ENCODE data around the gene ZMPSTE24.

ZMPSTE24 gene

GRCh38 chr1:40265298-40265697 lies 7.3 kb downstream of the ZMPSTE24 start:
- no peak overlapping the region for H3K9ac ChIP-seq (ENCODE audit: low read length)
- peaks cover 52% of the 10 kb centered on the region for H3K36me3 ChIP-seq (ENCODE audit: insufficient read depth, low read length)
- H3K27ac ChIP-seq (ENCODE audit: low read depth, low read length), result no peak overlapping the region
- no peaks in the 10 kb centered on the region for H3K9me3 ChIP-seq (ENCODE audit: low read length)
- no peaks in the 10 kb centered on the region for H3K27me3 ChIP-seq (ENCODE audit: control insufficient read depth in 1 of 2, insufficient read depth in 2 of 2, low read length in 2 of 2)
- H3K4me3 ChIP-seq (ENCODE audit: low read depth in 1 of 2, low read length in 2 of 2), result no peak overlapping the region
- peaks cover 47% of the 10 kb centered on the region for H3K4me1 ChIP-seq (ENCODE audit: insufficient read depth, low read length)

DNA sequence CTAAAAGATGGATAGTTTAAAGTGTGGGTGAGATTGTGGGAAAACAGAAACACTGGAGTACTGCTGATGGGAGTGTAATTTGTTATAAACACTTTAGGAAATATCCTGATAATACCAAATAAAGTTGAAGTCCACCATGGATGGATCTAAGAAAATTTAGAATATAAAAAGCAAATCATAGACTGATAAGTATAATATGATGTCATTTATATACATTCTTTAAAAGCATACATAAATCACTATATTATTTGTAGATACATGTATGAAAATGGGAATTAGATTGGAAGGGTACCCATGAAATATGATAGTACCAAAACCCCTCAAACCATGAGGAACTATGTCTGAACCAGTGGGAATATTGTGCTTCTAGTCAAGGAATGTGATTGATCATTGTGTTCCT lies 7.9 kb downstream of the ZMPSTE24 start:
- Histone ChIP-seq H3K9ac (ENCODE audit: low read length) (no peak overlapping the region), H3K27me3 (ENCODE audit: control insufficient read depth in 1 of 2, insufficient read depth in 2 of 2, low read length in 2 of 2) (no peaks in the 10 kb centered on the region), H3K9me3 (ENCODE audit: low read length) (no peaks in the 10 kb centered on the region), H3K36me3 (ENCODE audit: insufficient read depth, low read length) (peaks cover 51% of the 10 kb centered on the region), H3K4me3 (ENCODE audit: low read depth in 1 of 2, low read length in 2 of 2) (no peak overlapping the region), H3K4me1 (ENCODE audit: insufficient read depth, low read length) (peaks cover 44% of the 10 kb centered on the region), H3K27ac (ENCODE audit: low read depth, low read length) (no peak overlapping the region)

- no peaks in the 10 kb centered on the region for H3K9me3 ChIP-seq (ENCODE audit: low read length)
- no peak overlapping the region for H3K27ac ChIP-seq (ENCODE audit: low read depth, low read length)
- H3K27me3 ChIP-seq (ENCODE audit: control insufficient read depth in 1 of 2, insufficient read depth in 2 of 2, low read length in 2 of 2), result no peaks in the 10 kb centered on the region
- no peak overlapping the region for H3K9ac ChIP-seq (ENCODE audit: low read length)
- H3K4me3 ChIP-seq (ENCODE audit: low read depth in 1 of 2, low read length in 2 of 2), result no peak overlapping the region
- peaks cover 40% of the 10 kb centered on the region for H3K4me1 ChIP-seq (ENCODE audit: insufficient read depth, low read length)
- H3K36me3 ChIP-seq (ENCODE audit: insufficient read depth, low read length), result peaks cover 46% of the 10 kb centered on the region
These were observed 8.9 kb downstream of the ZMPSTE24 start for GRCh38 chr1:40266786-40267535.

- Histone ChIP-seq H3K9me3 (ENCODE audit: low read length) (no peaks in the 10 kb centered on the region), H3K4me1 (ENCODE audit: insufficient read depth, low read length) (peaks cover 37% of the 10 kb centered on the region), H3K36me3 (ENCODE audit: insufficient read depth, low read length) (peaks cover 46% of the 10 kb centered on the region), H3K9ac (ENCODE audit: low read length) (no peak overlapping the region), H3K27ac (ENCODE audit: low read depth, low read length) (peak overlapping the region; percentile 15), H3K27me3 (ENCODE audit: control insufficient read depth in 1 of 2, insufficient read depth in 2 of 2, low read length in 2 of 2) (no peaks in the 10 kb centered on the region), H3K4me3 (ENCODE audit: low read depth in 1 of 2, low read length in 2 of 2) (no peak overlapping the region)
These were observed 9.7 kb downstream of the ZMPSTE24 start for GRCh38 chr1:40267767-40268187.

DNA sequence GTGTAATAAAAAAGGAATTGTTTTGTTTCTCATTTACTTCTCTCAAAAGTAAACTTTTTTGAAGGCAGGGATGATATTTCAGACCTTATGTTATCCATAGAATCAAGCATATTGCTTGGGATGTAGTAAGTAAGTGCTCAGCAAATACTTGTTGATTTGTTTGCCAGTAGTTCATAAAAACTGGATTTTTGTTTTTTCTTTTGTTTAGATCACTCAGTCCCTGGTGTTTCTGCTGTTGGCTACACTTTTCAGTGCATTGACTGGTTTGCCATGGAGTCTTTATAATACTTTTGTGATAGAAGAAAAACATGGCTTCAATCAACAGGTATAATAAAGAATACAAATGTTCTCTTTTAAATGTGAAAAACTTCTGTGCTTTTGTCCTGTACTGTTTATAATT lies 10.2 kb downstream of the ZMPSTE24 start:
- H3K9me3 ChIP-seq (ENCODE audit: low read length), result no peaks in the 10 kb centered on the region
- H3K4me1 ChIP-seq (ENCODE audit: insufficient read depth, low read length), result peaks cover 32% of the 10 kb centered on the region
- H3K9ac ChIP-seq (ENCODE audit: low read length), result no peak overlapping the region
- H3K27ac ChIP-seq (ENCODE audit: low read depth, low read length), result peak overlapping the region; percentile 37
- peaks cover 45% of the 10 kb centered on the region for H3K36me3 ChIP-seq (ENCODE audit: insufficient read depth, low read length)
- H3K27me3 ChIP-seq (ENCODE audit: control insufficient read depth in 1 of 2, insufficient read depth in 2 of 2, low read length in 2 of 2), result no peaks in the 10 kb centered on the region
- no peak overlapping the region for H3K4me3 ChIP-seq (ENCODE audit: low read depth in 1 of 2, low read length in 2 of 2)

DNA sequence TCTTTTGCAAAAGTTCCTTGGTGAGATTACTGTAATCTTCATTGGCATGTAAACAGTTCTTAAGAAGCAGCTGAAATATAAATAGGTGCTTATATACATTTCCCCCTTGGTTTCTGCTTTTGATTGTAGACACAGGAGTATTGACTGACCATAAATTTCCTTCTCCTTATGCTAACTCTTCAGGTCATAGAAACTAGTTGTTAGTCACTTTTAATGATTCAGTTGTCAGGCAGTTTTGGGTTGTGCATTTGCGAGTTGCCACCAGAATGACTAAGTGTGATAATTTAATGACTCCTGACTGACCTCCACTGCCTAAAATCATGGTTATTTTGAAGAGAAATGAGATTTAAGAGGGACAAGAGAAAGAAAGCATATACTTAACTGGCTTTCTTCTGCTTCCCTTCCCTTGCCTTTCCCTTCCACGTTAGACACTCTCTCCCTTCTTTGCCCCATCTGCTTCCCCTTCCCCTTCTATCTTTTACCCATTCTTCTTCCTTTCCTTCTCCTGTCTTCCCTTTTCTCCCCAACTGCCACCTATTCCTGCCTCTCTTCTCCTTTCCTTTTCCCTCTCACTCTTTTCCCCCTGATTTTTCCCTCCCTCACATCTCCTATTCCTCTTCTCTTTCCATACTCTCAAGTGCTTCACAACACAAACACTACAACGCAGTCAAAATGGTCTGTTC lies 12.3 kb downstream of the ZMPSTE24 start:
- no peaks in the 10 kb centered on the region for H3K27me3 ChIP-seq (ENCODE audit: control insufficient read depth in 1 of 2, insufficient read depth in 2 of 2, low read length in 2 of 2)
- H3K9ac ChIP-seq (ENCODE audit: low read length), result no peak overlapping the region
- no peak overlapping the region for H3K27ac ChIP-seq (ENCODE audit: low read depth, low read length)
- H3K36me3 ChIP-seq (ENCODE audit: insufficient read depth, low read length), result peaks cover 45% of the 10 kb centered on the region
- H3K9me3 ChIP-seq (ENCODE audit: low read length), result no peaks in the 10 kb centered on the region
- H3K4me1 ChIP-seq (ENCODE audit: insufficient read depth, low read length), result peaks cover 17% of the 10 kb centered on the region
- no peak overlapping the region for H3K4me3 ChIP-seq (ENCODE audit: low read depth in 1 of 2, low read length in 2 of 2)

DNA sequence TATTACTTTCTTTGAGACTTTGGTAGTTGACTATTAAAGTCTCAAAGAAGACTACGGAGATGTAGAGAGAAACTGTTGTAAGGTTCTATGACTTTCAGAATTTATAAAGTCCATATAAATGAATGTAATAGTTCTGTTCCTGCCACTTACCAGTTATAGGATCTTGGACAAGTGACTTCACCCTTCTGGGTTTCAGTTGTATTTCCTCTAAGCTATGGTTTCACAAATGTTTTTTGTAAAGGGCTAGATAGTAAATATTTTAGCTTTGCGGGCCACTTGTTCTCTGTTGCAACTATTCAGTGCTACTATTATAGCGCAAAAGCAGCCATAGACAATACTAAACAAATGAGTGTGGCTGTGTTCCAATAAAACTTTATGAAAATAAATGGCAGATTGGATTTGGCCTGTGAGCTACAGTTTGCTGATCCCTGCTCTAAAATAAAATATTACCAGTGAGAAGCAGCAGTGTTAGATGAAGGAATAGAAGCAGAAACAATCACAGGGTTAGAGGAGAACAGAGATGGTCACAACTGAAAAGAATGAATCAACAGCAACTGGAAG lies 14.7 kb downstream of the ZMPSTE24 start:
- no peak overlapping the region for H3K27ac ChIP-seq (ENCODE audit: low read depth, low read length)
- no peak overlapping the region for H3K4me3 ChIP-seq (ENCODE audit: low read depth in 1 of 2, low read length in 2 of 2)
- peaks cover 53% of the 10 kb centered on the region for H3K36me3 ChIP-seq (ENCODE audit: insufficient read depth, low read length)
- H3K9me3 ChIP-seq (ENCODE audit: low read length), result no peaks in the 10 kb centered on the region
- H3K4me1 ChIP-seq (ENCODE audit: insufficient read depth, low read length), result peaks cover 12% of the 10 kb centered on the region
- H3K27me3 ChIP-seq (ENCODE audit: control insufficient read depth in 1 of 2, insufficient read depth in 2 of 2, low read length in 2 of 2), result no peaks in the 10 kb centered on the region
- no peak overlapping the region for H3K9ac ChIP-seq (ENCODE audit: low read length)

DNA sequence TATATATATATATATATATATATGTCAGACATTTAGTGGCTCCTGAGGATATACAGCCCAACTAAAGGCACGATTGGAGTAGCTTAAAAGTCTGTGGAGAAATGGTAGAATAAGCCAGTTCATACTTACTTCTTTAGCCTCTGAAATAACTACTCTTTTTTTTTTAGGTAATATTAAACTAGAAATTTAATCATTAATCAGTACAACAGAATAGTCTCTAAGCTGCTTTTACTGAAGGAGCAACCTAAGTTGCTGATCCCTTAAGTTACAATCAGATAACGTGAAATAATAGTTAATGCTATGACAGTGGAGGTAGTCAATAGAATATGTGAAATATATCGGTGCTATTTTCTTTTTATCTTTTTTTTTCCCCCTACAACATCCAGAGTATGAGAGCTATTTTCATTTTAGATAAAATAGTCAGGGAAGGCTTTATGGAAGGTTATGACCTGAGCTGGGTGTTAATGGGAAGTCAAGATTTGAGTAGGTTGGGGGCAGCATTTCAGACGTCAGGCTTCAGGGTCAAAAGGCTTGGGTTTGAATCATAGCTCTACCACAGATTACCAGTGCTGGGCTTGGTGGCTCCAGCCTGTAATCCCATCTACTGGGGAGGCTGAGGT lies 15.6 kb downstream of the ZMPSTE24 start:
- peaks cover 50% of the 10 kb centered on the region for H3K36me3 ChIP-seq (ENCODE audit: insufficient read depth, low read length)
- no peak overlapping the region for H3K4me3 ChIP-seq (ENCODE audit: low read depth in 1 of 2, low read length in 2 of 2)
- H3K27ac ChIP-seq (ENCODE audit: low read depth, low read length), result no peak overlapping the region
- H3K9me3 ChIP-seq (ENCODE audit: low read length), result no peaks in the 10 kb centered on the region
- no peak overlapping the region for H3K9ac ChIP-seq (ENCODE audit: low read length)
- H3K27me3 ChIP-seq (ENCODE audit: control insufficient read depth in 1 of 2, insufficient read depth in 2 of 2, low read length in 2 of 2), result no peaks in the 10 kb centered on the region
- H3K4me1 ChIP-seq (ENCODE audit: insufficient read depth, low read length), result peaks cover 6% of the 10 kb centered on the region

- Histone ChIP-seq H3K4me1 (ENCODE audit: insufficient read depth, low read length) (peaks cover 6% of the 10 kb centered on the region), H3K36me3 (ENCODE audit: insufficient read depth, low read length) (peaks cover 50% of the 10 kb centered on the region), H3K4me3 (ENCODE audit: low read depth in 1 of 2, low read length in 2 of 2) (no peak overlapping the region), H3K9ac (ENCODE audit: low read length) (no peak overlapping the region), H3K9me3 (ENCODE audit: low read length) (no peaks in the 10 kb centered on the region), H3K27ac (ENCODE audit: low read depth, low read length) (no peak overlapping the region), H3K27me3 (ENCODE audit: control insufficient read depth in 1 of 2, insufficient read depth in 2 of 2, low read length in 2 of 2) (no peaks in the 10 kb centered on the region)
These were observed 16.3 kb downstream of the ZMPSTE24 start for GRCh38 chr1:40274331-40274730.

GRCh38 chr1:40276122-40276521 lies 18.1 kb downstream of the ZMPSTE24 start:
- Histone ChIP-seq H3K9me3 (ENCODE audit: low read length) (no peaks in the 10 kb centered on the region), H3K27ac (ENCODE audit: low read depth, low read length) (no peak overlapping the region), H3K9ac (ENCODE audit: low read length) (no peak overlapping the region), H3K36me3 (ENCODE audit: insufficient read depth, low read length) (peaks cover 37% of the 10 kb centered on the region), H3K4me1 (ENCODE audit: insufficient read depth, low read length) (no peaks in the 10 kb centered on the region), H3K27me3 (ENCODE audit: control insufficient read depth in 1 of 2, insufficient read depth in 2 of 2, low read length in 2 of 2) (no peaks in the 10 kb centered on the region), H3K4me3 (ENCODE audit: low read depth in 1 of 2, low read length in 2 of 2) (no peak overlapping the region)

DNA sequence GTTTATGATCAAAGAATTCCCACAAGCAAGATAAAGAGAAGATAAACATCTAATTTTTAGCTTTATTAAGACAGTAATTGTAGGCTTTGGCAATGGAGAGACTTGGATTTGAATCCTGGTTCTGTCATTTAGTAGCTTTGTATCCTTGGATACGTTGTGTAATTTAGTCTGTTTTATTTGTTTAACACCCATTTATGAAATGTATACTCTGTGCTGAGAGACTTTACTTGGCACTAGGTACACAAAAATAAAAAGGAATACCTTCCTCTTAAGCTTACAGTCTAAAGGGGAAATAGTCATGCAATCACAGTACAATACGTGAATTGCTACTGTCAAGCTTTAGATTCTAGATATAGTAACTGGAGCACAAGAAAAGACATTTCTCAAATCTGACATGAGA lies 23.8 kb downstream of the ZMPSTE24 start:
- Histone ChIP-seq H3K27me3 (ENCODE audit: control insufficient read depth in 1 of 2, insufficient read depth in 2 of 2, low read length in 2 of 2) (no peaks in the 10 kb centered on the region), H3K27ac (ENCODE audit: low read depth, low read length) (no peak overlapping the region), H3K36me3 (ENCODE audit: insufficient read depth, low read length) (peaks cover 8% of the 10 kb centered on the region), H3K9ac (ENCODE audit: low read length) (no peak overlapping the region), H3K4me1 (ENCODE audit: insufficient read depth, low read length) (peaks cover 7% of the 10 kb centered on the region), H3K9me3 (ENCODE audit: low read length) (no peaks in the 10 kb centered on the region), H3K4me3 (ENCODE audit: low read depth in 1 of 2, low read length in 2 of 2) (no peak overlapping the region)
